HCT116 (cell line): ENCODE results near the gene MYO7B.

ENCODE experiments used
- EZH2phosphoT487 ChIP-seq: fragments of 200-600 bp; IDR thresholded peaks from 2 replicates; pipeline ENCODE4 v1.6.1; 2018; ENCODE audit warnings: antibody characterized with exemption, borderline replicate concordance
- TCF7L2 ChIP-seq: IDR thresholded peaks from 2 replicates; pipeline ENCODE4 v1.7.0; 2011; ENCODE audit warnings: borderline replicate concordance, inconsistent platforms; ENCODE audit not compliant: insufficient read depth, insufficient read length; ENCODE audit errors: extremely low read depth
- ZFX ChIP-seq: fragments of 450-650 bp; IDR thresholded peaks from 2 replicates; pipeline ENCODE4 v1.6.1; 2017
- TF ChIP-seq, protein P1 (sequence below), 3 experiments: fragments of 200-600 bp in 1 of 3; sonication (generic) in 1 of 3; IDR thresholded peaks in 2 of 3; conservative IDR thresholded peaks in 1 of 3; 2 replicates each; pipeline ENCODE4 v1.5.1; 2012 to 2017; ENCODE audit warnings: low read depth in 2 of 3, low read length in 2 of 3, antibody characterized with exemption in 1 of 3, borderline replicate concordance in 1 of 3, control low read depth in 1 of 3, mild to moderate bottlenecking in 1 of 3, mixed read lengths in 1 of 3, mixed run types in 1 of 3, moderate library complexity in 1 of 3; ENCODE audit not compliant: insufficient read depth in 1 of 3
- TF ChIP-seq, protein P2 (sequence below): IDR thresholded peaks from 2 replicates; pipeline ENCODE4 v1.6.1; 2012

DNA sequence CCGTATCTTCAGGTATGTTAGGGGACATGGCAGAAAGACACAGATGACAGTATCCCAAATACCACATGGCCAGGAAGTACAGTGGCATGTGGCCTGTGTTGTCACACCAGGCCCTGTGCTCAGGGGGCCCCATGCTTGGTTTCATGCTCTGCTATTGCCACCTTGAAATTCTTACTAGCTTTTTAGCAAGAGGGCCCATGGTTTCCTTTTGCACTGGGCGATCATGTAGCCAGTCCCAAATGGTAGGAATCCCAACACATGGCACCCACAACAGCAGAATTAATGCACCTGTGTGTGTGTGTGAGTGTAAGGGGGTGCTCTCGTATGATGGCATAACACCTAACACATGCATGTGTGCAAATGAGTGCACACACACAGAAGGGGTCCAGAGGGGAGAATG lies 39.2 kb downstream of the MYO7B start:
- TF ChIP-seq TCF7L2 (no peak), EZH2phosphoT487 (no peak), ZFX (no peak)
- TF ChIP-seq, protein P1, sequence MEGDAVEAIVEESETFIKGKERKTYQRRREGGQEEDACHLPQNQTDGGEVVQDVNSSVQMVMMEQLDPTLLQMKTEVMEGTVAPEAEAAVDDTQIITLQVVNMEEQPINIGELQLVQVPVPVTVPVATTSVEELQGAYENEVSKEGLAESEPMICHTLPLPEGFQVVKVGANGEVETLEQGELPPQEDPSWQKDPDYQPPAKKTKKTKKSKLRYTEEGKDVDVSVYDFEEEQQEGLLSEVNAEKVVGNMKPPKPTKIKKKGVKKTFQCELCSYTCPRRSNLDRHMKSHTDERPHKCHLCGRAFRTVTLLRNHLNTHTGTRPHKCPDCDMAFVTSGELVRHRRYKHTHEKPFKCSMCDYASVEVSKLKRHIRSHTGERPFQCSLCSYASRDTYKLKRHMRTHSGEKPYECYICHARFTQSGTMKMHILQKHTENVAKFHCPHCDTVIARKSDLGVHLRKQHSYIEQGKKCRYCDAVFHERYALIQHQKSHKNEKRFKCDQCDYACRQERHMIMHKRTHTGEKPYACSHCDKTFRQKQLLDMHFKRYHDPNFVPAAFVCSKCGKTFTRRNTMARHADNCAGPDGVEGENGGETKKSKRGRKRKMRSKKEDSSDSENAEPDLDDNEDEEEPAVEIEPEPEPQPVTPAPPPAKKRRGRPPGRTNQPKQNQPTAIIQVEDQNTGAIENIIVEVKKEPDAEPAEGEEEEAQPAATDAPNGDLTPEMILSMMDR (IDR thresholded peaks at IDR 0.05 in 2 of 3, conservative IDR thresholded peaks at IDR 0.05 in 1 of 3; ENCODE audit: borderline replicate concordance in 1 of 3, insufficient read depth in 1 of 3, low read depth in 2 of 3, low read length in 2 of 3): no peak
- TF ChIP-seq, protein P2, sequence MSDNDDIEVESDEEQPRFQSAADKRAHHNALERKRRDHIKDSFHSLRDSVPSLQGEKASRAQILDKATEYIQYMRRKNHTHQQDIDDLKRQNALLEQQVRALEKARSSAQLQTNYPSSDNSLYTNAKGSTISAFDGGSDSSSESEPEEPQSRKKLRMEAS: no peak
